Measurements from ENCODE around the gene EPHA6.

EPHA6 gene

DNA sequence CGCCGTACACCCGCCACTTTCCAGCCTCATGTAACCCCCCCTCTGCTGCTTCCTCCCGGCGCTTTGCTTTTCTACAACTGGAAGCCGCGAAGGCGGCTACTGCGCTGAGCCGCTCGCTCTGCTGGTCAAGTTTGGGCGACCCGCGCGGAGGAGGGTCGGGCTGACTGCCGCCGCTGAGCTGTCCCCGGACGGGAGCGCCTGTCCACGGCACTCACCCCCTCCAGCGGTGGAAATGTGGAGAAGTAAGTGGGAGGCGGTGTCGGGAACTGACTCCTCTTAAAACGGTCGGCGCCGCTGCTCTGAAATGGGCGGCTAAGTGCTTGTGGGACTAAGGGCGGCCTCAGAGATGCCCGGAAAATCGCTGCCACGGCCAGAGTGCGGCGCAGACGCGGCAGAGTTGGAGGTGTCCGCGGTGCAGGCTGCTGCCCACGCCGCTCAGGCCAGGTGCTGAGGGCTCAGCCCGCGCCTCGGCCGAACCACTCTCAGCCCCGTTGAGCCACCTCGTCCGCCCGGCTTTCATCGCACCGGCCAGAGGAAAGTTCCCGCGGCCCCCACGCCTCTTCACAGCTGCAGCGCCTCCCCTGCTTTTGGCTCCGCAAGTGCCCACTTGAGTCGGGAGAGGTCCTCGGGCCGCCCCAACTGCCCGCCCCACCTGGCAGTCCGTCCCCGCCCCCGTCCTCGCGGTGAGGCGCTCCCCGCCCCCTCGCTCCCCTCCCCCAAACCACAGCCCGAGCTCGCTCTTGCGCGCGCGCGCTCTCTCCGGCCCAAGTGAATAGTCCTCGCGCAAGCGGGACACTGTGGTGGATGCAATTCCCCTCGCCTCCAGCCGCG, at the start of gene EPHA6:
TSS of gene EPHA6 (plus strand) at position 775 of the 831 bp plus-strand sequence.
- no peak for DNase-seq

DNA sequence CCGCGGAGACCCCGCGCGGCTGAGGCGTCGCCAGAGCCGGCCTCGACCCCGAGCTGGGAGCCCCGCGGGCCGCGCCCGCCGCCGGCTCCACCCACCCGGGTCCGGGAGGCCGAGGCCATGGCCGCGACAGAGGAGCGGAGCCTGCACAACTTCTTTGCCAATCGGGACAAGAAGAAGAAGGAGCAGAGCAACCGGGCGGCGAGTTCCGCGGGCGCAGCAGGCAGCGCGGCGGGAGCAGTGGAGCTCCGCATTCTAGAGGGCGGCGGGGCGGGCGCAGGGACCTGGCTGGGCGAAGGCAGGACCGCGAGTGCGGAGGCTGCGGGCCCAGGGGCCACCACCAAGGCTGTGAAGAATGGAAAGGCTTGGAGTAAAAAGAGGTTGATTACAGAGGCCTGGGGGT, 37.6 kb upstream of the EPHA6 start:
- no peak for DNase-seq

DNA sequence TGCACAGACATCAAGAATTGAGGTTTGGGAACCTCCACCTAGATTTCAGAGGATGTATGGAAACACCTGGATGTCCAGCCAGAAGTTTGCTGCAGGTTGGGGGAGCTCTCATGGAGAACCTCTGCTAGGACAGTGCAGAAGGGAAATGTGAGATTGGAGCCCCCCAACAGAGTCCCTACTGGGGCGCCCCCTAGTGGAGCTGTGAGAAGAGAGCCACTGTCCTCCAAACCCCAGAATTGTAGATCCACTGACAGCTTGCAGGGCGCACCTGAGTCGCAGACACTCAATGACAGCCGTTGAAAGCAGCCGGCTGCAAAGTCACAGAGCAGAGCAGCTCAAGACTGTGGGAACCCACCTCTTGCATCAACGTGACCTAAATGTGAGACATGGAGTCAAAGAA, 34.6 kb upstream of the EPHA6 start:
- DNase-seq: no peak

DNA sequence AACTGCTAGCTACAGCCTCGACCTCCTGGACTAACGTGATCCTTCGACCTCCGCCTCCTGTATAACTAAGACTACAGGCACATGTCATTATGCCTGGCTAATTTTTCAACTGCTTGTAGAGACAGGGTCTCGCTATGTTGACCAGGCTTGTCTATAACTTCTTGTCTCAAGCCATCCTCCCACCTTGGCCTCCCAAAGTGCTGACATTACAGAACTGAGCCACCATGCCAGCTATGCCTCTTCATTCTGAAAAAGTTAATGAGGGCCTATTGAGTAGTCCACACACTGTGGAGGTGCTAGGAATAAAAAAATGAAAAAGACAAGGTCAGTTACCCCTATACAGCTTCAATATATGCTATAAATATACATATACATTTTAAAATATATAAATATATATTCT, 18.3 kb upstream of the EPHA6 start:
- no peak for DNase-seq

DNA sequence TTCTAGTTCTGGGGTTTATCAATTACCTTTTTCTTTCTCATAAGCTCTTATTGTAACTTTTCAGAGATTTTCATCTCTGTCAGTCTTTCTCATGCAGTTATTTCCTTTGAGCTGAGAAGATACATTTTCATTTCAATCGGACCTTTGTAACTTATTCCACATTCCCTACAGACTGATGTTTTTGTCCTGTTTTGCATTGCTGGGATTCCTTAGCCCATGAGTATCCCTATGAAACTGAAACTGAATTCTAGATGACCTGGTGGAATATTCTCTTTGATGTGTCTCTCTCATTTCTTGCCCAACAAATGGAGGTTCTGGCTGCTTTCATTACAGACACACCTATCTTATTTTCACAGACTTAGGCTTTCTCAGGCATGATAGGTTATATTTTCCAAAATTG, 10.5 kb upstream of the EPHA6 start:
- DNase-seq: no peak

DNA sequence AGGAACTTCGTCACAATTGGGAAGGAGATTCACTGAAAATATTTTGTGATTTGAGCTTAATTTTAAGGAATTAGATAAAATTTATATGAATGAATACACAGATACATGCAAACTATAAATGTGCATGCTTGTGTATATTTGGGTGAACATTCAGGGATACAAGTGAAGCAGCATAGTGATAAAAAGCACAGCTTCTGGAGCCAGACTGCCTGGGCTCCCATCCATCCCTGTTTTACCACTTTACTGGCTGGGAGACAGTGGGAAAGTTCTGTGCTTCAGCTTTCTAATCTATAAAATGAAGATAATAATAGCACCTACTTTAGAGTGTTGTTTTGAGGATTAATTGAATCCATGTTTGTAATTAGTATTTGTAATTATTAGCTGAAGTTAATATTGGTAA, 8.1 kb upstream of the EPHA6 start:
- DNase-seq: no peak

DNA sequence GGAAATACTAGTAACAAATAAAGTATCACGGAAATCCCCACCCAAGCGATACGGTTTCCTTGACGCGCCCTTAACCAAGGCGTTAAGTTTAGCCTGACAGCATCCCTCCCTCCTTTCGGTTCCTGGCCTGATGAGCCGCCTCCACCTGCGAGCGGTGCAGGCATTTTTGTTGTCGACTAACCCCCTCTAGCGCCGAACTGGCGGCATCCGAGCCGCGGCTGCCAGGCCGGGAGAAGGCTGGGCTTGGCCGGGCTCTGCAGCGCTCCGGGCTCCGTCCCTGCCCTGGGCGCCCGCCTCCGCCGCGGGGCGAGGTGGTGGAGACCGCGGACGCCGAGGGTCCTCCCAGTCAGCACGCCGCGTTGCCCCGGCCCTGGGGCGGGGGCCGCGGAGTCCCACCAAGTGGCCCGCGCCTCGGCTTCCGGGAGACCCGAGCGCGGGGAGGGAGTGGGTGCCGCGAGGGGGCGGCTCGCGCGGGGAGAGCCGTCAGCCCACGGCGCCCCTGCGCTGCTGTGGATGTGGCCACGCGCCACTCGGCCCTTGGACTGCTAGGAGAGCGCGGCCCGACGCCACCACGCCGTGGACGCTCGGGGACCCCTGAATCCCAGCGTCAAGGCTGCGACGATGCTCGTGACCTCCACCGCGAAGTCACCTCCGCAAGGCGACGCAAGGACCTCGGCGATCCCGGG, 1.1 kb upstream of the EPHA6 start:
- peak; percentile 16 to 21 for DNase-seq

DNA sequence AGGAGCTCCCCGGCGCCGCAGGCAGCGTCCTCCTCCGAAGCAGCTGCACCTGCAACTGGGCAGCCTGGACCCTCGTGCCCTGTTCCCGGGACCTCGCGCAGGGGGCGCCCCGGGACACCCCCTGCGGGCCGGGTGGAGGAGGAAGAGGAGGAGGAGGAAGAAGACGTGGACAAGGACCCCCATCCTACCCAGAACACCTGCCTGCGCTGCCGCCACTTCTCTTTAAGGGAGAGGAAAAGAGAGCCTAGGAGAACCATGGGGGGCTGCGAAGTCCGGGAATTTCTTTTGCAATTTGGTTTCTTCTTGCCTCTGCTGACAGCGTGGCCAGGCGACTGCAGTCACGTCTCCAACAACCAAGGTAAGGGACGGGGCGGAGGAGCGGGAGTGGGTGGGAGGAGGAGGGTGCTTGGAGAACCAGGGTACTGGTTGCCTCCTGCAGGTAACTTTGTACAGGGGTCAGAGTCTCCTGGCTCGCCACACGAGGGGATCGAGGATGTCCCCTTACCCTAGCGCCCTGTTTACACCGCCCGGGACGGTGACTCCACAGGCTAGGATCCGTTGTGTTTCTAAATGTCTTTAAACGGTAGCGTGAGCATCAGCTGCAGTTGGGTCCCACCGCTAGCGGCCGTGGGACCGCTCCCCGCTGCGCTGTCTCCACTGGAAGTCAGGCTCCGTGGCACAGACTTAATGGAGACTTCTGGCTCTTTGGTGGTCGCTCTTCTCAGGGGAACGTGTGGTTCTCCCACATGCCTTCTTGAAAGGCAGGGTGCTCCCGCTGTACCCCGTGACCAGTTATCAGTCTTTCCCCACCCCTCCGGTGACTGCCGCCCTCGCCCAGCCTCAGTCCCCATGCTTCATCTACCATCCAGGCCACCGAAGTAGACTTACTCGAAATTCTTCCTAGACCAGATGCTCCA, 515 bp downstream of the EPHA6 start:
- DNase-seq: no peak

DNA sequence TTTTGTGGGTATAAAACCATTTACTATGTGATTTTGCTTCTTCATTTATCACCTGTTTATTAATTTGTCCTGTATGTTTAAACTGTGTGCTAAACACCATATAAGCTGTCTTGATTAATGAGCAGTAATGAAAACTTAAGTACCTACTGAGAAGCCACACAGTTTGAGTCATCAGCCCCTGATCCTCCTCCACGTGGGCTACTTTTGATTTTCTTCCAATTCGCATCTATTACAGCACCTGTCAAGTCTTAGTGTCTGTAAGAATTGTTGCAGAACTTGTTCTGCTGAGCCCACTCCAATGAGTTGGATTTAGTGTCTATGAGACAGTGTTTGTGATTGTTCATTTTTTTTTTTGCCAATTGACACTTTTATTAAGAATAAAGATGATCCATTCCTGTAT, 16.8 kb downstream of the EPHA6 start:
- DNase-seq: no peak

DNA sequence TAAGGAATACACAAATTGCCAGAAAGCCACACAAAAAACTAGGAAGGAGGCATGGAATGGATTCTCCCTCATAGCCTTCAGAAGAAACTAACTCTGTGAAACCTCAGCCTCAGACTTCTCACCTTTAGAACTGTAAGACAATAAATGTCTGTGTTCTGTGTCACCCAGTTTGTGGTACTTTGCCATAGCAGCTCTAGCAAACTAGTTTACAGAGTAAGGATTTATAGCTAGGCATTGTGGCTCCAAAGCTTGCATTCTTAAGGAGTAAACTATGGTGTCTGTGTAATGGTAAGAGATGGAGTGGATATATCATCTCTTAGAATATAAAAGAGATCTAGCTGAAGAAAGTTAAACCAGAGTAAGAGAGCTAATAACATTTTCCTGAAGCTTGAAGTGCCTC, 18.9 kb downstream of the EPHA6 start:
- no peak for DNase-seq

DNA sequence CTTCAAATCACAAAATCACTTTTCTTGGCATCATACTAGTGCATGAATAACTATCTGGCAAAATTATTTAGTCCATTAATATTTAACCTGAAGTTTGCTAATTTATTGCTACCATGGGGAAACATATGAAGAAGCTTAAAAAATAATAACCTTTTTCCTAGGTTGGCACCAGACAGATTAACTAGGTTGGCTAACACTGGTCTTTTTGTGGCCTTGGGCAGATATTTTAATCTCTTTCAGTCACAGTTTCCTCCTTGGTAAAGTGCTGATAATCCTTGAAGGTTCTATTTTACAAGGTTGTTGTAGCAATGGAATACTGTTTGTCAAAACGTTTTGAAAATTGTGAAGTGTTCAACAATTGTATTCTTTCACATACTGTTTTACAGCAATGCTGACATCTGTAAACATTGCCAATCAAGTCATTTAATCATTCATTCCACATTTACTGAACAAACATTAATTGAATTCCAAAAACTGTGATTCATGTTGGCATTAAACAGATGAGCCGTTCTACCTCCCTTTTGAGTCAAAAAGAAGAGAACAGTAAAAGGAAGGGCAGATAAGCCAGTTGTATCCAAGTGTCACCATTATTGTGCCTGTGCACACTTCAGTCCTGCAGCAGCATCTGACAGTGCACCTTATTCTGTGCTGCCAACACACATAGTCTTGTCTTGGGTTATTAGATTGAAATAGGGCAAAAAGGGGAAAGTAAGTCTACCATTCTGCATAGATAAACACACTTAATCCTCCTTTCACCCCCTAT, 21.9 kb downstream of the EPHA6 start:
- DNase-seq: no peak

DNA sequence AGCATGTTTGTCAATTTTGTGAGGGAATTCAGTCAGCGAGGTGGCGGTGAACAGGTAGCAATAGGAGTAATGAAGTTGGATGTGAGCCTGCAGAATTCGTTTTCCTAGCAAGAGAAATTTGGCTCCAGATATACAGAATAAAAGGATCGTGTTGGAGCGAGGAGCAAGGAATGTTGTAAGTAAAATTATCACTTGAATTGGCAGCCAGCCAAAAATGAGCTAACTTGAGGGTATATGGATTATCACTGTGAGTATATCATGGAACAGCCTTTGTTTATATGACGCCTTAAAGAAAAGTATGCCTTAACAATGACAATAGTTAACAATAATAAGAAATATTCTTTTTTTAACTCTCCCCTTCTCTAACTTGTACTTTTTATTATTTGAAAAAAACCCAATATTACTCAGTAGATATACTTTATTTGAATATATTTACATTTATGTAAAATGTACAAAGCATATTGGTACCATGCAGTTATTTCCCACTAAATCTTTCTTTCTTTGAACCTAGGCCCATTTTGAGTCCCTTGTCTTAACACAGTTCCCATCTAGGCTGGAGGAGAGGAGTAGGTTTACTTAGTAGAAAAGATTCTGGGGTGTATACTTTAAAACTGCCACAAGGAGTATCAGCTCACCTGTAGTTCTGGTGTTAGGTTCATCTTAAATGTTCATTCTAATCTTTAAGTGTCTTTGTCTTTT, 29.3 kb downstream of the EPHA6 start:
- no peak for DNase-seq

DNA sequence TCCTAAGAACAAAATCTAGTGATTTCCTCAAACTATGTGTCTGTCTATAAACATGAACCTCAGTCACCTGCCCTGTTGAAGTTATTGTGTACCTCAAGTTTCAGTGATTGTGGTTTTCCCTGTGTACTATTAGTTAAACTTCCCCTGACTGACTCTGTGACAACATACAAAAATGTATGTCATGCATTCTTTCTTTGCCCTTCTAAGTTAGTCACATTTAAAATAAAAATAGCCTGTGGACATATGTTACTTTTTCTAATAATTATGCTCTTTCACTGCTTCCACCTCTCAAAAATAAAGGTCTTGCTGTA, 29.8 kb downstream of the EPHA6 start:
- DNase-seq: no peak

DNA sequence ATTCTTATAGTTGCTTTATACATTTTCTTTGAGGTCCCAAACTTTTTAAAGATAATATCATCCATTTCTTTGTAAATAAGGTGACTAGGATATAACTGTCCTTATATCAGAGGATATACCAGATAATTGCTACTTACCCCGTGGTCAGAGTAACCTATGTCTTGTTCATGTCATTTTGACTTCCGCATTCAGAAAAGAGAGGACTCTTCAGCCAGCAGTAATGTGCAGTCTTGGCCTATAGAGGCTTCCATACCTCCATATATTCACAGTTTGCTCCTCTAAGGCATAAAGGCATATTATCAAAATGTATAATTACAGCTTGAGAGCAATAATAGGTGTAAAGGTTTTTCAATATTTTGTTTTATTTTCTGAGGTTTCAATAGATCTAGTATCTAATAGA, 38.5 kb downstream of the EPHA6 start:
- no peak for DNase-seq

DNA sequence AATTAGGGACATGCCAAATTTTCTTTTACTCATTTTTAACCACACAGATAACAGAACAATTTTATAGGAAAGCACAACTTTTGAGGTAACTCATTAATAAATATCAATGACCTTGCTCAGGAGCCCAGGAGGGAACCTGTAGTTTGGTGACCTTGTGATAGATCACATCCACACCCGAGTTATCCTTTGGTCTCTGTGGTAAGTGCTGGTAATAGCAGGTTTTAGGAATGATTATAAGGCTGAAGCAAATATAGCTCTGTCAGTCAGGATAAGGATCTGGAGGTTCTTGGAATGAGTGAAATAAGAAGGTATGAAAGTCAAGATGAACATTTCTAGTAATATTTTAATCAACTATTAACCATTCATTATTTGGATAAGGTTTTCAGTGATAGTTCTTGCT, 46.5 kb downstream of the EPHA6 start:
- no peak for DNase-seq

DNA sequence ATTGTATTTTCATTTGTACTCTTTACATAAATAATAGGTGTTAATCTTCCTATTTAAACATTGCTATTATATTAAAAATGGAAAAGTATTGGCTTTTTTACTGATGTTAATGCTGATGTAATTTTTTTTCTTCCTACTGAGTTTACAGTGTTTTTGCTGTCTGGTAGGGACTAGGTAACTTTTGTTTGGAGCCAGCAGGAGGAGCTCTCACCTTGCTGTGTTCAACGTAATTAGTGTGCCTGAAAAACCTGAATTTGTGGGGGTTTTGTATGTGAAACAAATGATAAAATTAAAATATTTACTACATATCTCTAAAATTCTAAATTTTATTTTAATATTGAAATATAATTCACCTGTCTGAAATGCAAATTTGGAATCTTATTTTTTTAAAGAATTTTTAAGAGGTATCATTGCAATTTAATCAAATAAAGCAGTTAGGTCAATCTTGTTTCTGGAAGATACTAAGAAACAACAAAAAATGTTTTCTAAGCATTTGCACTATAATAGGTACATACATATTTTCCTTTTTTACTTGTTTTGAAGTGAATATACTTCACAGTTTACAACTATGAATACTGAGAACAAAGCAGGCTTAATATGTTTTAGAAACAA, 48.8 kb downstream of the EPHA6 start:
- DNase-seq: no peak

DNA sequence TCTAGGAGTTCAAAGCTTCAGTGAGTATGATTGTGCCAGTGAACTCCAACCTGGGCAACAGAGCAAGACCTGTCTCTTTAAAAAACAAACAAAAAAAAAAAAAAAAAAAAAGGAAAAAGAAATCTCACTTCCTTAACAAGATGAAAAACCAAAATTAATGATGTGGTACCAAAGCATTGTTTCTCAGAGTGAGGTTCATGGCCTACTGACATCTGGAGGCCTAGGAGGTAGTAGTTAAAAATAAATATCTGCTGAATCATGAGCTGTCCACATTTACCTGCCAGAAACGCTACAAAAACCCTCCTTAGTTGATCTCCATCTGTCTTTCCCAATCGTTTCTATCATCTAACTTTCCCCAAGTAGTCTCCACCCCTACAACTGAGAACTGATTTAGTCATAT, 51.2 kb downstream of the EPHA6 start:
- DNase-seq: no peak

DNA sequence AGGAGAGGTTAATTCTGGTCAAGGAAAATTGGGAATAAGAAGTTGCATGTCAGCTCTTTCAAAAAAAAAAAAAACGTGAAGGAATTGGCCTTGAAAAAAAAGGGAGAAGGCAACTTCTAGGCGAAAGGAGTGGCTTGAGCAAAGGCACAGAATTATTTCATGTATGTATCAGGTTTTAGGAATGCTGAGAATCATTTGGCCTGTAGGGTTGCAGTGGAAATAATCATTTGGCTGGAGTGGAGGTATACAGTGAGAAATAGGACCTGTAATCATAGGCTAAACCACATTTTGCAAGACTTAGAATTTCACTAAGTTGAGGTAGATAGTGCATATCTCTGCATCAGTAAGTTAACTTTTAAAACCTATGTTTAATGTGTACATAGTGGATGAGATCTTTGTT, 54.9 kb downstream of the EPHA6 start:
- DNase-seq: no peak

DNA sequence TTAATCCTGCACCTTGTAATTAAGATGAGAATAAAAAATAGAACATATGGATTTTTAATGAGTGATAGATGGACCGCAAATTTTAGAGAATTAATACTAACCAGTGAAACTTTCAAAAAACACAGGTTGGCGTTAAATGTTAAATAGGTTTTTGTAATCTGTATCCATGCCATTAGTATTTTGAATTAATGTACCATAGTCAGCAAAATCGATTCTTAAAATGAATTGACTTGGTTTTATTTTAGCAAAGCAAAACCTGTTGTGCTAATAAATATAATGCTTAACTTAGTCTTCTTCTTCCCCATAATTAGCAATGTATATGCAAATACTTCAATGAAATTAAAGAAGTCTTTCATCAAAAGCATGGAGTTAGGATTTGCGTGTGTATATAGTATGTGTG, 63.1 kb downstream of the EPHA6 start:
- DNase-seq: no peak

DNA sequence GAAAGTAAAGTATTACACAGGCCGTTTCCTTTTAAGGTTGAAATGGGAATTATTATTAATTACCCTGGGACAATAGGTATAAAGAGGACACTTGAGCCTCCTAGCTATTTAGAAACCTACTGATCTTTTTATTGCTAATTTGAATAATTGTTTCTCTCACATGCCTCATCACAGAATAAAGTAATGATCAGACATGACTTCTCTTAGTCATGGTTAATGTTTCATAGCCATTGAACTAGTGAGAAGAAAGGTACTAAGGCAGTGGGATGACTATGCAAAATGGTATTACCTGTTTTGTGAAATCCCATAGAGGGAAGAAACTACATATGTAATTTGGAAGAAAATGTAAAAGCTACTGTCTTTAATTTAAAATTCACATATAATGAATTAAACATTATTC, 85.6 kb downstream of the EPHA6 start:
- no peak for DNase-seq

DNA sequence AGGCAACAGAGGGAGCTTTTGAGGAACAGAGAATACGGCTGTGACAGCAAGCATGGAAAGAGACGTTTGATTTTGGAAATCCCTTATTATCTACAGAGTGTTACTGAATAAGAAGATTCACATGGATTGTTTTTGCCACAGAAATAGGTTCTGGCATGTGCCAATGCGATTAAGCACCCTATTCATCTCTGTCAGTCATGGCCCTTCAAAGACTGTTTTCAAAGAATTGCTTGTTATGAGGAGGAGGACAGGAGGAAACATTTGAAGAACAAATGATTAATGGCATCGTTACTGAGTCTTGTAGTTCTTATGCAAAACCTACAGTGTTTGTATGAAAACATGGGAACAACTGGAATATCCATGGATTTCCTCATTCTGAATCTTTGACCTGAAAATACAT, 86.2 kb downstream of the EPHA6 start:
- DNase-seq: no peak

DNA sequence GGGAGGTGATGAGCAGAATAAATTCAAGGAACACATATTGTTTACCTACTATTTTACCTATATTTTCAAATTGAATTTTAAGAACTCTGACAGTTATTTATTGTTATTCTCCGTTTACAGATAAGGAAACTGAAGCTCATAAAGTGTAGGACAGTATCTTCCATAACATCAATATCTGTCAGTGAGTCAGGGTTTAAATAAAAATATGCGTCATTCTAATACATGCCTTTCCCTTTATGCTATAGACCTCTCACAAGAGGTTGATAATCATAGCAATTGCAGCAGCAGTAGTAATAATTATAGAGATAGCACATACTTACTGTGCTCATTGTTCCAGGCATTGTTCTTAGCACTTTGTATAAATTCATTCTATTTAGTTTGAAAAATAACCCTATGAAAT, 101.1 kb downstream of the EPHA6 start:
- no peak for DNase-seq

Data from activated CD4-positive, alpha-beta T cell treated with anti-CD3 and anti-CD28 coated beads for 4 hours (primary cell).